ENCODE data around the gene MAP7D2. TPM values are rescaled to one million over a fixed set of nuclear protein-coding genes. Genes with fewer than 3 reads are reported as not detected.

The MAP7D2 gene
- total and polyA plus RNA-seq, 11 donors, result 0.11 to 0.76 (median 0.48) TPM

- Histone ChIP-seq H3K4me1 (no peaks in the 10 kb centered on the region), H3K9me3 (peaks cover 0 to 35% (median 0%) of the 10 kb centered on the region in 12 donors), H3K27me3 (peaks cover 0 to 4% (median 0%) of the 10 kb centered on the region in 9 donors), H3K4me3 (no peak overlapping the region), H3K27ac (no peak overlapping the region), H3K36me3 (no peaks in the 10 kb centered on the region)
- DNase-seq (no peak), ATAC-seq (no peak)
- WGBS, 4 donors, result 38 to 62% (median 51%) methylated on average over 1 of the region's 1 CpG
- TF ChIP-seq CTCF (IDR thresholded peaks at IDR 0.05) (no peak), POLR2A (IDR thresholded peaks at IDR 0.05) (no peak)
- intact Hi-C loops (cut with DNase I), result no loop called here
Measured at GRCh38 chrX:20015422-20015821, 101.3 kb downstream of the MAP7D2 start.

GRCh38 chrX:20011608-20012007, 105.1 kb downstream of the MAP7D2 start:
- 71 to 77% (median 73%) methylated on average over 4 of the region's 4 CpGs for WGBS, 4 donors
- TF ChIP-seq CTCF (IDR thresholded peaks at IDR 0.05) (no peak), POLR2A (IDR thresholded peaks at IDR 0.05) (no peak)
- H3K27ac ChIP-seq, result no peak overlapping the region
- no peak overlapping the region for H3K4me3 ChIP-seq
- DNase-seq (no peak), ATAC-seq (peak in 1 of 4 donors; percentile 38)
- intact Hi-C loops (cut with DNase I), result no loop called here
- no peaks in the 10 kb centered on the region for H3K27me3 ChIP-seq
- H3K9me3 ChIP-seq, result peaks cover 0 to 33% (median 0%) of the 10 kb centered on the region in 12 donors
- H3K36me3 ChIP-seq, result no peaks in the 10 kb centered on the region
- H3K4me1 ChIP-seq, result no peaks in the 10 kb centered on the region

GRCh38 chrX:20007962-20008622, 108.6 kb downstream of the MAP7D2 start:
- ATAC-seq, result no peak
- H3K9me3 ChIP-seq, result no peaks in the 10 kb centered on the region
- no peak for TF ChIP-seq POLR2A (IDR thresholded peaks at IDR 0.05)
- no peak for TF ChIP-seq CTCF (IDR thresholded peaks at IDR 0.05)
- no peak for DNase-seq
- no peaks in the 10 kb centered on the region for H3K4me1 ChIP-seq
- no peak overlapping the region for H3K4me3 ChIP-seq
- no peaks in the 10 kb centered on the region for H3K27me3 ChIP-seq
- 79 to 84% (median 81%) methylated on average over 7 of the region's 7 CpGs for WGBS, 4 donors
- no peaks in the 10 kb centered on the region for H3K36me3 ChIP-seq
- H3K27ac ChIP-seq, result no peak overlapping the region
- intact Hi-C loops (cut with DNase I), result no loop called here

GRCh38 chrX:20005883-20006282, 110.8 kb downstream of the MAP7D2 start:
- H3K27me3 ChIP-seq, result peaks cover 0 to 5% (median 0%) of the 10 kb centered on the region in 9 donors
- H3K9me3 ChIP-seq, result no peaks in the 10 kb centered on the region
- intact Hi-C loops (cut with DNase I), result no loop called here
- H3K4me3 ChIP-seq, result no peak overlapping the region
- H3K4me1 ChIP-seq, result no peaks in the 10 kb centered on the region
- WGBS, 4 donors, result 59 to 100% (median 96%) methylated on average over 2 of the region's 2 CpGs
- no peak overlapping the region for H3K27ac ChIP-seq
- no peak for TF ChIP-seq CTCF (IDR thresholded peaks at IDR 0.05)
- no peak for TF ChIP-seq POLR2A (IDR thresholded peaks at IDR 0.05)
- DNase-seq, result no peak
- H3K36me3 ChIP-seq, result no peaks in the 10 kb centered on the region
- ATAC-seq, result no peak
